ENCODE data around the gene BAMBI. TPM values are rescaled to one million over a fixed set of nuclear protein-coding genes. Genes with fewer than 3 reads are reported as not detected.

BAMBI gene
- polyA plus RNA-seq, 4 donors: 1.1 to 46.5 (median 1.3) TPM; not detected in 1

GRCh38 chr10:28685717-28686116 is 8.4 kb downstream of the BAMBI start:
- H3K27ac ChIP-seq (ENCODE audit: low read depth in 1 of 3, low read length in 2 of 3): no peak overlapping the region
- FAIRE-seq (no peak), DNase-seq (no peak)
- no peaks in the 10 kb centered on the region for H3K9me3 ChIP-seq (ENCODE audit: control insufficient read depth in 2 of 2, insufficient read depth in 1 of 2, low read depth in 1 of 2, low read length in 1 of 2)
- H3K4me3 ChIP-seq (ENCODE audit: low read depth in 1 of 3, low read length in 3 of 3): no peak overlapping the region
- H3K36me3 ChIP-seq (ENCODE audit: control insufficient read depth in 3 of 3, insufficient read depth in 2 of 3, low read depth in 1 of 3, low read length in 3 of 3): peaks cover 0 to 15% (median 0%) of the 10 kb centered on the region in 3 donors
- 89 to 91% (median 90%) methylated on average over 5 of the region's 5 CpGs for WGBS, 3 donors
- peaks cover 0 to 9% (median 5%) of the 10 kb centered on the region in 3 donors for H3K27me3 ChIP-seq (ENCODE audit: control insufficient read depth in 3 of 3, insufficient read depth in 3 of 3, low read length in 3 of 3)
- H3K4me1 ChIP-seq (ENCODE audit: control insufficient read depth in 3 of 3, insufficient read depth in 2 of 3, low read depth in 1 of 3, low read length in 2 of 3): peaks cover 0 to 15% (median 0%) of the 10 kb centered on the region in 3 donors

- DNase-seq: no peak
- Histone ChIP-seq H3K4me3 (ENCODE audit: low read depth in 1 of 3, low read length in 3 of 3) (no peak overlapping the region), H3K4me1 (ENCODE audit: control insufficient read depth in 3 of 3, insufficient read depth in 2 of 3, low read depth in 1 of 3, low read length in 2 of 3) (peaks cover 0 to 7% (median 0%) of the 10 kb centered on the region in 3 donors), H3K36me3 (ENCODE audit: control insufficient read depth in 3 of 3, insufficient read depth in 2 of 3, low read depth in 1 of 3, low read length in 3 of 3) (peaks cover 0 to 9% (median 0%) of the 10 kb centered on the region in 3 donors), H3K27me3 (ENCODE audit: control insufficient read depth in 3 of 3, insufficient read depth in 3 of 3, low read length in 3 of 3) (peaks cover 0 to 2% (median 1%) of the 10 kb centered on the region in 3 donors), H3K9me3 (ENCODE audit: control insufficient read depth in 2 of 2, insufficient read depth in 1 of 2, low read depth in 1 of 2, low read length in 1 of 2) (no peaks in the 10 kb centered on the region), H3K27ac (ENCODE audit: low read depth in 1 of 3, low read length in 2 of 3) (no peak overlapping the region)
- 72 to 81% (median 73%) methylated on average over 4 of the region's 4 CpGs for WGBS, 3 donors
- no peak for FAIRE-seq
Observed at GRCh38 chr10:28686835-28687682, 9.7 kb downstream of the BAMBI start.

GRCh38 chr10:28687683-28688001 is 10.3 kb downstream of the BAMBI start:
- peaks cover 0 to 2% (median 0%) of the 10 kb centered on the region in 3 donors for H3K27me3 ChIP-seq (ENCODE audit: control insufficient read depth in 3 of 3, insufficient read depth in 3 of 3, low read length in 3 of 3)
- FAIRE-seq (no peak), DNase-seq (no peak)
- no peak overlapping the region for H3K4me3 ChIP-seq (ENCODE audit: low read depth in 1 of 3, low read length in 3 of 3)
- peaks cover 0 to 7% (median 0%) of the 10 kb centered on the region in 3 donors for H3K36me3 ChIP-seq (ENCODE audit: control insufficient read depth in 3 of 3, insufficient read depth in 2 of 3, low read depth in 1 of 3, low read length in 3 of 3)
- no peak overlapping the region for H3K27ac ChIP-seq (ENCODE audit: low read depth in 1 of 3, low read length in 2 of 3)
- 66 to 88% (median 70%) methylated on average over 3 of the region's 3 CpGs for WGBS, 3 donors
- H3K9me3 ChIP-seq (ENCODE audit: control insufficient read depth in 2 of 2, insufficient read depth in 1 of 2, low read depth in 1 of 2, low read length in 1 of 2): no peaks in the 10 kb centered on the region
- H3K4me1 ChIP-seq (ENCODE audit: control insufficient read depth in 3 of 3, insufficient read depth in 2 of 3, low read depth in 1 of 3, low read length in 2 of 3): peaks cover 0 to 5% (median 0%) of the 10 kb centered on the region in 3 donors

- Histone ChIP-seq H3K27me3 (ENCODE audit: control insufficient read depth in 3 of 3, insufficient read depth in 3 of 3, low read length in 3 of 3) (peaks cover 0 to 2% (median 2%) of the 10 kb centered on the region in 3 donors), H3K4me1 (ENCODE audit: control insufficient read depth in 3 of 3, insufficient read depth in 2 of 3, low read depth in 1 of 3, low read length in 2 of 3) (no peaks in the 10 kb centered on the region), H3K27ac (ENCODE audit: low read depth in 1 of 3, low read length in 2 of 3) (no peak overlapping the region), H3K4me3 (ENCODE audit: low read depth in 1 of 3, low read length in 3 of 3) (no peak overlapping the region), H3K9me3 (ENCODE audit: control insufficient read depth in 2 of 2, insufficient read depth in 1 of 2, low read depth in 1 of 2, low read length in 1 of 2) (no peaks in the 10 kb centered on the region), H3K36me3 (ENCODE audit: control insufficient read depth in 3 of 3, insufficient read depth in 2 of 3, low read depth in 1 of 3, low read length in 3 of 3) (no peaks in the 10 kb centered on the region)
- 41 to 74% (median 43%) methylated on average over 2 of the region's 2 CpGs for WGBS, 3 donors
- FAIRE-seq (no peak), DNase-seq (no peak)
Observed at GRCh38 chr10:28690545-28690944, 13.2 kb downstream of the BAMBI start.

GRCh38 chr10:28691187-28691694 is 13.9 kb downstream of the BAMBI start:
- WGBS, 3 donors: 62 to 82% (median 79%) methylated on average over 4 to 5 of the region's 6 CpGs

GRCh38 chr10:28692050-28692449 is 14.7 kb downstream of the BAMBI start:
- Histone ChIP-seq H3K4me3 (ENCODE audit: low read depth in 1 of 3, low read length in 3 of 3) (no peak overlapping the region), H3K27ac (ENCODE audit: low read depth in 1 of 3, low read length in 2 of 3) (no peak overlapping the region), H3K4me1 (ENCODE audit: control insufficient read depth in 3 of 3, insufficient read depth in 2 of 3, low read depth in 1 of 3, low read length in 2 of 3) (no peaks in the 10 kb centered on the region), H3K36me3 (ENCODE audit: control insufficient read depth in 3 of 3, insufficient read depth in 2 of 3, low read depth in 1 of 3, low read length in 3 of 3) (no peaks in the 10 kb centered on the region), H3K27me3 (ENCODE audit: control insufficient read depth in 3 of 3, insufficient read depth in 3 of 3, low read length in 3 of 3) (peaks cover 0 to 2% (median 0%) of the 10 kb centered on the region in 3 donors), H3K9me3 (ENCODE audit: control insufficient read depth in 2 of 2, insufficient read depth in 1 of 2, low read depth in 1 of 2, low read length in 1 of 2) (no peaks in the 10 kb centered on the region)
- DNase-seq (no peak), FAIRE-seq (no peak)
- 74 to 88% (median 78%) methylated on average over 3 of the region's 3 CpGs for WGBS, 3 donors

More at GRCh38 chr10:28691187-28691694, 13.9 kb downstream of the BAMBI start:
- Histone ChIP-seq H3K27ac (ENCODE audit: low read depth in 1 of 3, low read length in 2 of 3) (no peak overlapping the region), H3K4me3 (ENCODE audit: low read depth in 1 of 3, low read length in 3 of 3) (no peak overlapping the region), H3K4me1 (ENCODE audit: control insufficient read depth in 3 of 3, insufficient read depth in 2 of 3, low read depth in 1 of 3, low read length in 2 of 3) (no peaks in the 10 kb centered on the region), H3K9me3 (ENCODE audit: control insufficient read depth in 2 of 2, insufficient read depth in 1 of 2, low read depth in 1 of 2, low read length in 1 of 2) (no peaks in the 10 kb centered on the region), H3K36me3 (ENCODE audit: control insufficient read depth in 3 of 3, insufficient read depth in 2 of 3, low read depth in 1 of 3, low read length in 3 of 3) (no peaks in the 10 kb centered on the region), H3K27me3 (ENCODE audit: control insufficient read depth in 3 of 3, insufficient read depth in 3 of 3, low read length in 3 of 3) (peaks cover 0 to 2% (median 2%) of the 10 kb centered on the region in 3 donors)
- FAIRE-seq (no peak), DNase-seq (no peak)

GRCh38 chr10:28694530-28694929 is 17.2 kb downstream of the BAMBI start:
- Histone ChIP-seq H3K27ac (ENCODE audit: low read depth in 1 of 3, low read length in 2 of 3) (no peak overlapping the region), H3K4me1 (ENCODE audit: control insufficient read depth in 3 of 3, insufficient read depth in 2 of 3, low read depth in 1 of 3, low read length in 2 of 3) (no peaks in the 10 kb centered on the region), H3K36me3 (ENCODE audit: control insufficient read depth in 3 of 3, insufficient read depth in 2 of 3, low read depth in 1 of 3, low read length in 3 of 3) (no peaks in the 10 kb centered on the region), H3K27me3 (ENCODE audit: control insufficient read depth in 3 of 3, insufficient read depth in 3 of 3, low read length in 3 of 3) (peaks cover 0 to 2% (median 0%) of the 10 kb centered on the region in 3 donors), H3K9me3 (ENCODE audit: control insufficient read depth in 2 of 2, insufficient read depth in 1 of 2, low read depth in 1 of 2, low read length in 1 of 2) (no peaks in the 10 kb centered on the region), H3K4me3 (ENCODE audit: low read depth in 1 of 3, low read length in 3 of 3) (no peak overlapping the region)
- DNase-seq (no peak), FAIRE-seq (no peak)
- WGBS, 3 donors: 83 to 94% (median 87%) methylated on average over 5 of the region's 5 CpGs

GRCh38 chr10:28698075-28698474 is 20.8 kb downstream of the BAMBI start:
- Histone ChIP-seq H3K4me3 (ENCODE audit: low read depth in 1 of 3, low read length in 3 of 3) (no peak overlapping the region), H3K9me3 (ENCODE audit: control insufficient read depth in 2 of 2, insufficient read depth in 1 of 2, low read depth in 1 of 2, low read length in 1 of 2) (peaks cover 0 to 6% of the 10 kb centered on the region in 2 donors), H3K36me3 (ENCODE audit: control insufficient read depth in 3 of 3, insufficient read depth in 2 of 3, low read depth in 1 of 3, low read length in 3 of 3) (no peaks in the 10 kb centered on the region), H3K27me3 (ENCODE audit: control insufficient read depth in 3 of 3, insufficient read depth in 3 of 3, low read length in 3 of 3) (peaks cover 0 to under 1% (median 0%) of the 10 kb centered on the region in 3 donors), H3K4me1 (ENCODE audit: control insufficient read depth in 3 of 3, insufficient read depth in 2 of 3, low read depth in 1 of 3, low read length in 2 of 3) (no peaks in the 10 kb centered on the region), H3K27ac (ENCODE audit: low read depth in 1 of 3, low read length in 2 of 3) (no peak overlapping the region)
- DNase-seq: no peak
- WGBS, 3 donors: 61 to 71% (median 67%) methylated on average over 2 of the region's 2 CpGs
- FAIRE-seq: no peak
